Left lung (tissue), 10 donors: ENCODE results near the gene ZNF563. TPM values are rescaled to one million over a fixed set of nuclear protein-coding genes. Genes with fewer than 3 reads are reported as not detected.

Experiments used
- ATAC-seq: fragments of 200-7000 bp; cut with Tn5 transposase; one replicate; pipeline ENCODE4 v1.9.1; 2020; ENCODE audit warnings: moderate library complexity
- DNase-seq, 4 donors: peaks; one replicate each; pipeline ENCODE4 v3.0.0-alpha.2; 2013 to 2020
- H3K27ac ChIP-seq, 2 donors: fragments of 200-600 bp; sonication (generic) in 1 of 2; one replicate each; pipeline versions ENCODE4 v1.5.0 to v1.8.0; 2020 to 2021
- H3K27me3 ChIP-seq, 2 donors: fragments of 200-600 bp; sonication (generic) in 1 of 2; one replicate each; pipeline versions ENCODE4 v1.5.0 to v1.8.0; 2020 to 2021
- H3K36me3 ChIP-seq, 2 donors: fragments of 200-600 bp; sonication (generic) in 1 of 2; one replicate each; pipeline versions ENCODE4 v1.5.0 to v1.8.0; 2020 to 2021
- H3K4me1 ChIP-seq, 2 donors: fragments of 200-600 bp; one replicate each; pipeline ENCODE4 v1.8.0; 2021
- H3K4me3 ChIP-seq, 2 donors: fragments of 200-600 bp; sonication (generic) in 1 of 2; one replicate each; pipeline versions ENCODE4 v1.5.0 to v1.8.0; 2020 to 2021; ENCODE audit warnings: mild to moderate bottlenecking in 1 of 2
- H3K9me3 ChIP-seq, 2 donors: fragments of 200-600 bp; sonication (generic) in 1 of 2; one replicate each; pipeline versions ENCODE4 v1.5.0 to v1.8.0; 2020 to 2021
- intact Hi-C, 2 donors: fragments of 100-400 bp; cut with DNase I; formaldehyde crosslinking; loops; one replicate each; pipeline versions ENCODE4 v1.11.2 to v1.14.2; 2022
- polyA plus RNA-seq, 6 donors: library from polyadenylated mRNA; unstranded; fragments of 120-200 nt; gene quantifications; one replicate each; pipeline ENCODE4 v1.2.1, GENCODE V29; 2013; ENCODE audit not compliant: insufficient read length in 6 of 6
- total RNA-seq, 2 donors: library from RNA; stranded (reverse); fragmentation: NEBNext Ultra II Directional; extraction: Animal tissue kit (Norgen Biotek cat#: 25700); gene quantifications; one replicate each; pipeline ENCODE4 v1.2.1, GENCODE V29; 2021
- TF ChIP-seq, protein P1 (sequence below), 2 donors: fragments of 200-600 bp; sonication (generic) in 1 of 2; IDR thresholded peaks; one replicate each; pipeline versions ENCODE4 v1.5.0 to v1.8.0; 2021; ENCODE audit warnings: antibody characterized with exemption in 2 of 2
- donor health status: DM: no; HTN: yes; CAD: no.
- donor health status: DM: no; HTN: no; CAD: no.

ZNF563 gene
- total and polyA plus RNA-seq, 8 donors, result 3.9 to 5.9 (median 4.3) TPM

DNA sequence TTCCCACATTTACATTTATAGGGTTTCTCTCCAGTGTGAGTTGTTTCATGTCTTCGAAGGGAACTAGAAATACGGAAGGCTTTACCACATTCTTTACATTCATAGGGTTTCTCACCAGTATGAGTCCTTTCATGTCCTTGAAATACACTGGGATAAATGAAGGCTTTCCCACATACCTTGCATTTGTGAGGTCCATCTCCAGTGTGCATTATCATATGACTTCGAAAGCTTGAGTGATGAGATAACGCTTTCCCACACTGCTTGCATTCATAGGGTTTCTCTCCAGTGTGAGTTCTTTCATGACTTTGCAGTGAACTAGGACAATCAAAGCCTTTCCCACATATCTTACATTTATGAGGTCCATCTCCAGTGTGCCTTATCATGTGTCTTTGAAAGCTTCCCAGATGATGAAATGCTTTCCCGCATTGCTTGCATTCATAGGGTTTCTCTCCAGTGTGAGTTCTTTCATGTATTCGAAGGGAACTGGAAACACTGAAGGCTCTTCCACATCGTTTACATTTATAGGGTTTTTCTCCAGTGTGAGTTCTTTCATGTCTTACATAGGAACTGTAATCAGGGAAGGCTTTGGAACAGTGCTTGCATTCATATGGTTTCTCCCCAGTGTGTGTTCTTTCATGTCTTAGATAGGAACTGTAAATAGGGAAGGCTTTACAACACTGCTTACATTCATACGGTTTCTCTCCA lies 16.9 kb upstream of the ZNF563 start:
- Histone ChIP-seq H3K9me3 (peaks cover 0 to 97% of the 10 kb centered on the region in 2 donors), H3K4me3 (no peak overlapping the region), H3K36me3 (peaks cover 0 to 32% of the 10 kb centered on the region in 2 donors), H3K27me3 (no peaks in the 10 kb centered on the region), H3K4me1 (no peaks in the 10 kb centered on the region), H3K27ac (no peak overlapping the region)
- TF ChIP-seq, protein P1, sequence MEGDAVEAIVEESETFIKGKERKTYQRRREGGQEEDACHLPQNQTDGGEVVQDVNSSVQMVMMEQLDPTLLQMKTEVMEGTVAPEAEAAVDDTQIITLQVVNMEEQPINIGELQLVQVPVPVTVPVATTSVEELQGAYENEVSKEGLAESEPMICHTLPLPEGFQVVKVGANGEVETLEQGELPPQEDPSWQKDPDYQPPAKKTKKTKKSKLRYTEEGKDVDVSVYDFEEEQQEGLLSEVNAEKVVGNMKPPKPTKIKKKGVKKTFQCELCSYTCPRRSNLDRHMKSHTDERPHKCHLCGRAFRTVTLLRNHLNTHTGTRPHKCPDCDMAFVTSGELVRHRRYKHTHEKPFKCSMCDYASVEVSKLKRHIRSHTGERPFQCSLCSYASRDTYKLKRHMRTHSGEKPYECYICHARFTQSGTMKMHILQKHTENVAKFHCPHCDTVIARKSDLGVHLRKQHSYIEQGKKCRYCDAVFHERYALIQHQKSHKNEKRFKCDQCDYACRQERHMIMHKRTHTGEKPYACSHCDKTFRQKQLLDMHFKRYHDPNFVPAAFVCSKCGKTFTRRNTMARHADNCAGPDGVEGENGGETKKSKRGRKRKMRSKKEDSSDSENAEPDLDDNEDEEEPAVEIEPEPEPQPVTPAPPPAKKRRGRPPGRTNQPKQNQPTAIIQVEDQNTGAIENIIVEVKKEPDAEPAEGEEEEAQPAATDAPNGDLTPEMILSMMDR (IDR thresholded peaks at IDR 0.05), result no peak
- ATAC-seq (no peak), DNase-seq (no peak)
- intact Hi-C loops, result no loop called here

DNA sequence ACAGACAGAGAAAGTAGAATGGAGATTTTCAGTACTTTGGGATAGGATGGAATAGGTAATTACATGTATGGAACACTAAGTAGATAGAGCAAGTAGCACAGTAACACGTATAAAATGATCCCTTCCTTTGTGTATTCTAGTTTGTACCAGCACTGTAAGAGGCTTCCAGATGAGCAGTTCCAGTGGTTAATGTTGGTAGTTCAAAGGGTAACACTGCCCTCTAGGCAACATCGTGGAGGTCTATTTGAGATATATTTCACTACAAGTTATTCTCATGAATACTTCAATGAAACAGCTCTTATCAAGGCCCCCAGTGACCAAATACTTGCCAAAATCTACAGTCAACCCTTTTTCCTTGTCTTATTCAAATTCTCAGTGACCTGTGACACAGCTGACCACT lies 13.5 kb upstream of the ZNF563 start:
- no peak for ATAC-seq
- TF ChIP-seq, protein P1 (IDR thresholded peaks at IDR 0.05), result no peak
- H3K27ac ChIP-seq, result no peak overlapping the region
- peaks cover 0 to 30% of the 10 kb centered on the region in 2 donors for H3K36me3 ChIP-seq
- peaks cover 0 to 97% of the 10 kb centered on the region in 2 donors for H3K9me3 ChIP-seq
- no peaks in the 10 kb centered on the region for H3K27me3 ChIP-seq
- no peaks in the 10 kb centered on the region for H3K4me1 ChIP-seq
- intact Hi-C loops, result no loop called here
- DNase-seq, result no peak
- H3K4me3 ChIP-seq, result no peak overlapping the region

DNA sequence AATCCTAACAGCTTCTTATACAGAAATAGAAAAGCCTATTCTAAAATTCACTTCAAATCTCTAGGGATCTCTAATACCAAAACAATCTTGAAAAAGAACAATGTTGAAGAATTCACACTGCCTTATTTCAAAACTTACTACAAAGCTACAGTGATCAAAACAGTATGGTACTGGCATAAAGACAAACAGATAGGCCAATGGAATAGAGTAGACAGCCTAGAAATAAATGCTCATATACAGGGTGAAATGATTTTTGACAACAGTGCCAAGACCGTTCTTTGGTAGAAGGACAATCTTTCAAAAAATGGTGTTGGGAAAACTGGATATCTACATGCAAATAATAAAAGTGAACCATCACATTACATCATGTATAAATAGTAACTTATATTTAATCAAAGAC lies 11.8 kb upstream of the ZNF563 start:
- no peaks in the 10 kb centered on the region for H3K4me1 ChIP-seq
- peaks cover 0 to 83% of the 10 kb centered on the region in 2 donors for H3K9me3 ChIP-seq
- H3K4me3 ChIP-seq, result no peak overlapping the region
- DNase-seq (no peak), ATAC-seq (no peak)
- peaks cover 0 to 13% of the 10 kb centered on the region in 2 donors for H3K36me3 ChIP-seq
- TF ChIP-seq, protein P1 (IDR thresholded peaks at IDR 0.05), result no peak
- H3K27me3 ChIP-seq, result no peaks in the 10 kb centered on the region
- no peak overlapping the region for H3K27ac ChIP-seq
- intact Hi-C loops, result no loop called here

DNA sequence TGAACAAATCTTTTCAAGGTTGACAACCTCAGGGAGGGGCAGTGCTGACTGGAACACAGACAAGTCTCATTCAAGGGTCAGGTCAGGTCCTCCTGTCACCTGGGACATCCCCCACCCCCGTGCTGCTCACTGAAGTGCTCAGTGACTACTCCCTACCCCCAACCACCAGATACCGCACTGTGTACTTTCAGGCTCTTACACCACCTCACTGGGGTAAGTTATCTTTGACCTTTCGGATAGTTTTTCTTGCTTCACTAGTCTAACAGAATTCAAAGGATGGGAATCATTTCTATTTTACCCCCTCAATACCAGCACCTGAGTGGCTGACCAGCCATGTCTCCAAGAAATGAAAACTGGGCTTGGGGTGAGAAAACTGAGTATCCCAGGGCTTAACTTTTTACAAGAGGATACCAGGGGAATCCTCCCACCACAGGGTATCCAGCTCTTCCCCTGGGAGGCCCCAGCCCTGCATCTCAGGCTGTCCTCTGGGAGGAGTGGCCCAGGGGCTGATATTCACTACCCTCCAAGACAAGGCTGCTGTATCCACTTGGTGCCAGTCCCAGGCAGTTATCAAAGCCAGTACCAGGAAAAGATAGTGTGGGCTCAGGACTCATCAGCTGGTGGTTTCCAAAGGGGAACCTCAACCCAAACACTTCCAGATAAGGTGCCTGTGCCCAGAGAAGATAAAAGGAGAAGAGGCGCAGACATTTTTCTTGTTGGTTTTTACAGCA lies 2.1 kb downstream of the ZNF563 start:
- intact Hi-C loops, result no loop called here
- Histone ChIP-seq H3K36me3 (no peaks in the 10 kb centered on the region), H3K27ac (no peak overlapping the region), H3K27me3 (no peaks in the 10 kb centered on the region), H3K4me3 (no peak overlapping the region), H3K9me3 (no peaks in the 10 kb centered on the region), H3K4me1 (peaks cover 5 to 23% of the 10 kb centered on the region in 2 donors)
- TF ChIP-seq, protein P1 (IDR thresholded peaks at IDR 0.05), result no peak
- ATAC-seq (no peak), DNase-seq (no peak)

DNA sequence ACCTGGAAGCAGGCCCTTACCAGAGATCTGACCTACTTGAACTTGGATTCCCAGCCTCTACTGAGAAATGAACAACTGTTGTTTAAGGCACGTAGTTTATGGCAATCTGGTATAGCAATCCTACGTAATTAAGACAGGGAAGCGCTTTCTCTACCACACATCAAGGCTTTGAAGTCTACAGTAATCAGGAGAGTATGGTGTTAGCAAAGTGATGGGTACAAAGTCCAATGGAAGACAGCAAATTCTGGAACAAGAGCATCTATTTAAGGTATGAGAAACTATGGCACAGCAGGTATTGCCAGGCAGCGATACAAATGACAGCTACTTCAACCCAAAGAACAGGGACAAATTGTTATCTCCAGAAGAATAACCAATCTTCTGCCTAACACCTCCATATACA lies 3.1 kb downstream of the ZNF563 start:
- no peaks in the 10 kb centered on the region for H3K36me3 ChIP-seq
- no peak overlapping the region for H3K27ac ChIP-seq
- no peak for DNase-seq
- H3K4me1 ChIP-seq, result peaks cover 5 to 23% of the 10 kb centered on the region in 2 donors
- no peak for ATAC-seq
- intact Hi-C loops, result no loop called here
- no peak overlapping the region for H3K4me3 ChIP-seq
- no peaks in the 10 kb centered on the region for H3K9me3 ChIP-seq
- TF ChIP-seq, protein P1 (IDR thresholded peaks at IDR 0.05), result no peak
- no peaks in the 10 kb centered on the region for H3K27me3 ChIP-seq
